K562 (cell line): Measurements from ENCODE around the gene SLC5A6. TPM values are rescaled to one million over a fixed set of nuclear protein-coding genes. Genes with fewer than 3 reads are reported as not detected.

Source experiments
- AFF4 ChIP-seq: sonication (generic); formaldehyde crosslinking; IDR thresholded peaks from 2 replicates; pipeline ENCODE4 v1.8.0; 2023; ENCODE audit warnings: mild to moderate bottlenecking, missing genetic modification reagents
- ARHGAP35 ChIP-seq: fragments of 450-650 bp; IDR thresholded peaks from 2 replicates; pipeline ENCODE4 v1.6.1; 2018; ENCODE audit not compliant: partially characterized antibody
- CEBPB ChIP-seq: fragments of 450-650 bp; IDR thresholded peaks from 2 replicates; pipeline ENCODE4 v1.6.1; 2016; ENCODE audit warnings: missing genetic modification characterization, missing compliant biosample characterization
- CREB3 ChIP-seq: fragments of 450-650 bp; conservative IDR thresholded peaks from 2 replicates; pipeline ENCODE4 v1.6.1; 2016; ENCODE audit warnings: missing genetic modification characterization, low read depth, mild to moderate bottlenecking, missing compliant biosample characterization, moderate library complexity
- GABPA ChIP-seq: fragments of 200-800 bp; sonication (Bioruptor generic); conservative IDR thresholded peaks from 2 replicates; pipeline ENCODE4 v1.6.1; 2016; ENCODE audit warnings: low read depth, missing genetic modification characterization, missing compliant biosample characterization
- GTF2F1 ChIP-seq: IDR thresholded peaks from 2 replicates; pipeline ENCODE4 v1.6.1; 2011; ENCODE audit warnings: low read depth, low read length, improper control_type of control experiment
- HMGN3 ChIP-seq: IDR thresholded peaks from 2 replicates; pipeline ENCODE4 v1.6.1; 2011; ENCODE audit warnings: borderline replicate concordance, low read depth, mild to moderate bottlenecking, mixed read lengths, low read length; ENCODE audit not compliant: insufficient read length; ENCODE audit errors: extremely low read depth
- HOMEZ ChIP-seq: fragments of 250-450 bp; sonication (Bioruptor Pico); IDR thresholded peaks from 2 replicates; pipeline ENCODE4 v1.4.0; 2020; ENCODE audit warnings: mild to moderate bottlenecking, moderate library complexity
- HSF4 ChIP-seq: fragments of 250-450 bp; sonication (Bioruptor Pico); IDR thresholded peaks from 2 replicates; pipeline ENCODE4 v2.1.2; 2022; ENCODE audit warnings: mild to moderate bottlenecking, moderate library complexity, borderline replicate concordance
- JUN ChIP-seq, 2 experiments: sonication (generic) in 1 of 2; formaldehyde crosslinking in 1 of 2; IDR thresholded peaks; 2 replicates each; pipeline versions ENCODE4 v1.6.1 to v1.8.0; 2012 to 2022; ENCODE audit warnings: borderline replicate concordance in 2 of 2, mild to moderate bottlenecking in 2 of 2, improper control_type of control experiment in 1 of 2, low read depth in 1 of 2, low read length in 1 of 2, missing genetic modification reagents in 1 of 2
- MYC ChIP-seq, 2 experiments: fragments of 250-450 bp in 1 of 2; sonication (Bioruptor Pico) in 1 of 2; IDR thresholded peaks; 2 replicates each; pipeline versions ENCODE4 v1.5.1 to v1.6.1; 2012 to 2021; ENCODE audit warnings: low read depth in 2 of 2, borderline replicate concordance in 1 of 2, improper control_type of control experiment in 1 of 2, low read length in 1 of 2, mild to moderate bottlenecking in 1 of 2, moderate library complexity in 1 of 2
- NR3C1 ChIP-seq: sonication (generic); formaldehyde crosslinking; IDR thresholded peaks from 2 replicates; pipeline ENCODE4 v1.8.1; 2022; ENCODE audit warnings: missing genetic modification reagents
- RBM39 ChIP-seq: fragments of 200-400 bp; formaldehyde crosslinking; optimal IDR thresholded peaks from 2 replicates; pipeline ENCODE3; 2018; ENCODE audit warnings: low read depth, low read length
- RUNX1 ChIP-seq: sonication (generic); IDR thresholded peaks from 2 replicates; pipeline ENCODE4 v1.6.1; 2016; ENCODE audit warnings: antibody characterized with exemption, low read depth
- SLC30A9 ChIP-seq: fragments of 250-450 bp; sonication (Bioruptor Pico); IDR thresholded peaks from 2 replicates; pipeline ENCODE4 v1.8.0; 2022; ENCODE audit warnings: mild to moderate bottlenecking, moderate library complexity
- SMC3 ChIP-seq: conservative IDR thresholded peaks from 2 replicates; pipeline ENCODE4 v1.6.1; 2011; ENCODE audit warnings: low read depth, low read length, improper control_type of control experiment; ENCODE audit not compliant: insufficient read depth
- TAF9B ChIP-seq: fragments of 450-650 bp; IDR thresholded peaks from 2 replicates; pipeline ENCODE4 v1.6.1; 2018; ENCODE audit warnings: mild to moderate bottlenecking; ENCODE audit not compliant: partially characterized antibody
- TGIF2 ChIP-seq: sonication (generic); formaldehyde crosslinking; IDR thresholded peaks from 2 replicates; pipeline ENCODE4 v1.8.1; 2022; ENCODE audit warnings: mild to moderate bottlenecking, missing genetic modification reagents, moderate library complexity
- ZEB2 ChIP-seq: fragments of 450-650 bp; IDR thresholded peaks from 2 replicates; pipeline ENCODE4 v1.6.1; 2016
- ZNF668 ChIP-seq: fragments of 250-450 bp; sonication (Bioruptor Pico); IDR thresholded peaks from 2 replicates; pipeline ENCODE4 v1.8.0; 2022; ENCODE audit warnings: mild to moderate bottlenecking, inconsistent platforms
- polyA plus RNA-seq, 8 experiments: library from polyadenylated mRNA; depleted of rRNA in 4 of 8; stranded (reverse) in 5 of 8; unstranded in 3 of 8; fragments of >200 nt; fragmentation: Nextera tagmentation in 2 of 8; fragmentation: Illumina TruSeq in 1 of 8; extraction: Ambion mirVana in 2 of 8; extraction: Trizol in 1 of 8; gene quantifications; 2 replicates each; pipeline versions ENCODE4 v1.2.1 to v1.2.3, GENCODE V29; 2011 to 2014; ENCODE audit warnings: inconsistent platforms in 1 of 8, missing spikeins in 1 of 8
- total RNA-seq, 7 experiments: library from RNA; depleted of rRNA in 6 of 7; stranded (reverse); fragments of >200 nt in 6 of 7; fragmentation: Illumina TruSeq in 2 of 7; extraction: Trizol in 2 of 7; gene quantifications; 2 replicates each; pipeline versions ENCODE4 v1.2.1 to v1.2.3, GENCODE V29; 2011 to 2021; ENCODE audit warnings: low replicate concordance in 1 of 7

The SLC5A6 gene
- total and polyA plus RNA-seq, 9 of the 15 experiments (the other 6 are each of a cell fraction or from before 2014, with no cell fraction given), result 32.6 to 137 (median 107) TPM

GRCh38 chr2:27249891-27250651 is 38.0 kb upstream of the SLC5A6 start (continued):
- TF ChIP-seq ZEB2 (no peak), SLC30A9 (CRISPR knock-in tag) (no peak), GTF2F1 (no peak), HMGN3 (peak; percentile 71), TAF9B (no peak), AFF4 (CRISPR knock-in tag) (peak; percentile 53; the same call in 1 of the 2 replicates), RBM39 (no peak), RUNX1 (no peak), MYC (IDR thresholded peaks at IDR 0.05; ENCODE audit: low read depth, low read length) (peak; percentile 35; the same call in 1 of the 2 replicates), MYC (CRISPR knock-in tag; IDR thresholded peaks at IDR 0.05; ENCODE audit: borderline replicate concordance, low read depth) (no peak), GABPA (tag) (peak; percentile 69), NR3C1 (CRISPR knock-in tag) (no peak), SMC3 (peak; percentile 92), TGIF2 (no peak), ZNF668 (CRISPR knock-in tag) (no peak), HSF4 (CRISPR knock-in tag) (no peak), CEBPB (no peak), CREB3 (tag) (no peak), ARHGAP35 (no peak), HOMEZ (no peak), JUN (IDR thresholded peaks at IDR 0.05; ENCODE audit: borderline replicate concordance, low read depth, low read length) (no peak), JUN (CRISPR knock-in tag; IDR thresholded peaks at IDR 0.05; ENCODE audit: borderline replicate concordance) (no peak)
